Dermis microvascular lymphatic vessel endothelial cell (primary cell): Measurements from ENCODE around the gene PTCH2. TPM values are rescaled to one million over a fixed set of nuclear protein-coding genes. Genes with fewer than 3 reads are reported as not detected.
A peak's percentile ranks its signal among the peaks of the same experiment; 100 is the strongest.
"Not testable (repeated sequence)": the region's sequence is repeated elsewhere in the genome, so short reads cannot be mapped to it uniquely, and the experiment has no call there.

ENCODE experiments used
- DNase-seq, 2 donors: peaks; one replicate each; pipeline versions ENCODE4 v3.0.0 to v3.0.0-alpha.2; 2010; ENCODE audit warnings: low read depth in 2 of 2
- total RNA-seq: library from RNA; depleted of rRNA; stranded (reverse); fragments of >200 nt; gene quantifications from 2 replicates; pipeline ENCODE4 v1.2.1, GENCODE V29; 2014

The PTCH2 gene
- total RNA-seq, 1 donor from 2014 or later: under 0.01 TPM

DNA sequence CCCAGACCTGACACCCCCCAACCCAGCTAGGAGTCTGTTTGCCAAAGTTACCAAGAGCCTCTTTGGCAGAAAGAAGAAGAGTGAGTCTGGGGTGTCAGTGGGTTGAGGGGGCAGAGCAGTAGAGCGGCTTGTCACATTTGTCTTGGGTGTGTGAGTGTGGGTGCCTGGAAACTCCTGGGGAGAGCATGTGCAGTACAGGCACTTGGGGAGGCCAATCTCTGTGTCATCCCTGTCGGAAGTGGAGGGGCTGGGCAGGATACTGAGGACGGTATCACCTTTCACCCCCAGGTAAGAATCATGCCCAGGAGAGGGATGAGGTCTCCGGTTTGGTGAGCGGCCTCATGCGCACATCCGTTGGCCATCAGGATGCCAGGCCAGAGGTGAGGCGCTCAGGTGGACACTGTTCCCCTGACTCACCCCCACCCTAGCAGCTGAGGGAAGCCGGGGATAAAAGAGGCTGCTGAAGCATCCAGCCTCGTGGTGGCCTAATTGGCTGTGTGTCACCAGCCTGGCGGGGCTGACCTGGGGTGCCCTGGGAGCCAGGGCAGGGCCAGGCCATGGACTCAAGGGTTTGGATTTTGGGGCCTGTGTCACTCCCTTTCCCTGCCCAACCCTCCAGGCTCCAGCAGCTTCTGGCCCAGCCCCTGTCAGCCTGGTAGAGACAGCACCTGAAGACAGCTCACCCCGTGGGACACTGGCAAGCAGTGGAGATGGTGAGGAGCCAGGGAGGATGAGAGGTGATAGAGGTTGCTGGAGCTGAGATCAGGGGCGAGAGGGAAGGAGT is 39.5 kb downstream of the PTCH2 start:
- no peak for DNase-seq

DNA sequence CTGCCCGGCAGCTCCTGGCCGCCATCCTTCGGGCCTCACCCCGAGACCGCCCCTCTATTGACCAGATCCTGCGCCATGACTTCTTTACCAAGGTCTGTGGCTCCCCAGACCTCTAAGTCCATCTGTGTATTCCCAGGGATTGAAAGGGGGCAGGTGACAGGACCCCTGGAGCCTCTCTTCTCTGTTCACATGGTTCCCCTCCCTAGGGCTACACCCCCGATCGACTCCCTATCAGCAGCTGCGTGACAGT is 40.1 kb downstream of the PTCH2 start:
- DNase-seq: no peak

DNA sequence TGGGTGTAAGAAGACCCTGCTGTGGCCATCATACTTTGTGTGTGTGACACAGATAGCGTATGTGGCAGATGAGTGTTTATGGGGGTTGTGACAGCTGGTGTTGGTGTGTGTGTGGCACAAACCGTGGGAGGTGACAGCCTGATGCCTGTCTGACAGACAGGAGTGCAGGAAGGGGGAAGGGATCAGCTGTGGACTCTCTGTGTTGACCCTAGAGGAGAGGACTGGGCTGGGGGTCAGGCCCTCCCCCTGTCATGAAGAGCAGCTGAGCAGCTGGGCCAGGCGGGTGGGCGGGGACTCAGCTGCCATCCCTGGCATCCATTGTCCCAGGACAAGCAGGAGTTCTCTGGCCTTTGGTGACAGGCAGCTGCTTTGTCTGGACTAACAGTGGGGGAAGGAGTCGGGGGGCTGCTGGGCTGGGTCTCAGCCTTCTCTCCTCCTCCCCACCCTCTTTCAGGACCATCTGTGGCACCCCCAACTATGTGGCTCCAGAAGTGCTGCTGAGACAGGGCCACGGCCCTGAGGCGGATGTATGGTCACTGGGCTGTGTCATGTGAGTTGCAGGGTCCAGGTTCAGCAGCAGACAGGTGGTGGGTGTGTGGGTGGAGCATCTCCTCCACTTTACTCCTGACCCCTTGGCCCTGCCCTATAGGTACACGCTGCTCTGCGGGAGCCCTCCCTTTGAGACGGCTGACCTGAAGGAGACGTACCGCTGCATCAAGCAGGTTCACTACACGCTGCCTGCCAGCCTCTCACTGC is 40.6 kb downstream of the PTCH2 start:
- DNase-seq: peak in 1 of 2 donors; percentile 36

DNA sequence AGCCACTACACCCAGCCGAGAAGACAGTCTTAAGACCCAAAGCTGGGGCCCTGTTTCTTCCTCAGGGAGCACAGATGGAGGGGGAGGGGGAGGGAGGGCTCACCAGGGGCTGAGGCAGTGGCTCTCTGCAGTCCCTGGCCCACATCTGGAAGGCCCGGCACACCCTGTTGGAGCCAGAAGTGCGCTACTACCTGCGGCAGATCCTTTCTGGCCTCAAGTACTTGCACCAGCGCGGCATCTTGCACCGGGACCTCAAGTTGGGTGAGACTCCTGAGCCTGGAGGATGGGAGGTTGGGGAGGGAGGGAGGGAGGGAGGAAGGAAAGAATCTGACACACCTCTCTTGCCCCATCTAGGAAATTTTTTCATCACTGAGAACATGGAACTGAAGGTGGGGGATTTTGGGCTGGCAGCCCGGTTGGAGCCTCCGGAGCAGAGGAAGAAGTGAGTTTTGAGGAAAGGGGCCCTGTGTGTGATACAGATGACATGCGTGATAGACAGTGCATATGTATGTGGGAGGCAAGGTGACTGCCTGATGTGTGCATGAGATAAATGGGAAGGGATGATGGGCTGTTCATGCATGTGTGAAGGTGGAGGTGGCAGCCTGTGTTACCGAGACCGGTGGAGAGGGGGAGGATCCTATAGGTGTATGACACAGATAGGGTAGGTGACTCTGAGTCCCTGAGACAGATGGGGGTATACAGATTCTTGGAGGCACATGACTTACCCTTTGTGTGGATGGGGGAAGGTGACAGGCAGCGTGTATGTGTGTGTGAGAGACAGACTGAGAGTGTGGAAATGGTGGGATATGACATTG is 41.4 kb downstream of the PTCH2 start:
- no peak for DNase-seq

DNA sequence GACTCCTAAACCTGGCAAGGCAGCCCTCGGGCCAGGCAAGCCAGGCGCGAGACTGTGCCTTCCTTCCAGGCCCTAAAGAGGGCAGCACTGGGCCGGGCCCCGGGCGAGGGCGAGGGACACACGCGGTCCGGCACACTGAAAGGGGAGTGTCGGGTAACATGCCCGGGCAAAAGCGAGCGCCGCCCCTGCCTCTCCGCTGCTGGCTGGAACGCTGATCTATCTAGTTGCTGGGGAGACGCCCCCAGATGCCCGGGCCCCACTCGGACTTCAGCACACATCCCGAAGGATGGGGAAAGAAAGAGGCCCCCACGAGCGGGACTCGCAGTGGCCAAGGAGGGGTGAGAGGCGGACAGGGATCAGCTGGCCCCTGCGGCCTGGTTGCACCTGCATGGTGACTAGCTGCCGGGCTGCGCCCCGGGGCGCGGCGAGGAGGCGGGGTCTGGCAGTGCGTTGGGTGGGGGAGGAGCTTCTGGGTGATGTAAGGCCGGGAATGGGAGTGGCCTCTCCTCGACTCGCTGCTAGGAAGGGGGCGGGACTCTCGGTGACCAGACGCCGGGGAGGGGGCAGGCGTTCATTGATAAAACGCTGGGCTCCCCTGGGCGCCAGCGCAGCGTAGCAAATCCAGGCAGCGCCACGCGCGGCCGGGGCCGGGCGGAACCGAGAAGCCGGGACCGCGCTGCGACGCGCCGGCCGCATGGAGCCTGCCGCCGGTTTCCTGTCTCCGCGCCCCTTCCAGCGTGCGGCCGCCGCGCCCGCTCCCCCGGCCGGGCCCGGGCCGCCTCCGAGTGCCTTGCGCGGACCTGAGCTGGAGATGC is 43.1 kb downstream of the PTCH2 start, which contains the start of gene PLK3:
TSS of gene PLK3 (plus strand) at position 608 of the 815 bp plus-strand sequence. CDS start at position 695, 87 bp downstream.
- DNase-seq: peak; percentile 96 to 99

DNA sequence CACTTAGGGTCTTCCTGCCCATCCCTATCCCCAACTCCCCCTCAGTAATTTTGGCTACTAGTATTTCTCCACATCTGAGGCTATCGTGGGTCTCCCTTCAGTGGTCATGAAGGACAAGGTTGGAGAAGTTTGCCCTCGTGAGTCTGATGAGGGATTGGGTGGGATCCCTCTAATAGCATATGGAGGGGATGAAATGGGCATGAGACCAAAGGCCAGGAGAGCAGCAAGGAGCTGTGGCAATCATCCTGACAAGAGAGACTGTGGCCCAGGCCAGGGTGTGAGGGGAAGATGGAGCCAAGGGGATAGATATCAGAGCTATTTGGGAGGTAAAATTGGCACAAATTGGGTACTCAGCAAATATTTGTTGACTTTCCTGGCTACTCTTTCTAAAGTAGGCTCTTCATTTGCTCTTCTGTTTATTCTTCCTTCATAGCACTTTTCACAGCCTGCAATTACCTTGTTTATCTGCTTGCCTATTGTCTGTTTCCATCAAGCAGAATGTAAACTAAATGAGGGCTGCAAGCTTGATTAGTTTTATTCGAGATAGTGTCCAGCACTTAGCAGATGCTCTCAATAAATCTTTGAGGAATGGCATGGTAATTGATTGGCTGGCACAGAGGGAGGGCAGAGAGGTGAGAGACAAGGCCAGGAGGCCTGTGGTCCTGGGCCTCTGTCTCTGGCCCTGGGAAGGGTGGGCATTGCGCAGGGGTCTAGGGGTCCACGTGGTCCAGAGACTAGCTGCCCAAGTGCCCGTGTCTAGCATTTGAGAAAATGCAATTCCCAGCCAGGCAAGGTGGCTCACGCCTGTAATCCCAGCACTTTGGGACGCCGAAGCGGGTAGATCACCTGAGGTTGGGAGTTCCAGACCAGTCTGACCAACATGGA is 44.3 kb downstream of the PTCH2 start:
- DNase-seq: no peak

DNA sequence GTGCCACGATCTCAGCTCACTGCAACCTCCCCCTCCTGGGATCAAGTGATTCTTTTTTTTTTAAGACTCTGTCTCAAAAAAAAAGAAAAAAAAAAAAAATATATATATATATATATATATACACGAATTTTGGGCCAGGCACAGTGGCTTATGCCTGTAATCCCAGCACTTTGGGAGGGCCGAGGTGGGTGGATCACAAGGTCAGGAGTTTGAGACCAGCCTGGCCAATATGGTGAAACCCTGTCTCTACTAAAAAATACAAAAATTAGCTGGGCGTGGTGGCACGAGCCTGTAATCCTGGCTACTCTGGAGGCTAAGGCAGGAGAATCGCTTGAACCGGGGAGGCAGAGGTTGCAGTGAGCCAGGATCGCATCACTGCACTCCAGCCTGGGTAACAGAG is 45.2 kb downstream of the PTCH2 start:
- not testable (repeated sequence) for DNase-seq

DNA sequence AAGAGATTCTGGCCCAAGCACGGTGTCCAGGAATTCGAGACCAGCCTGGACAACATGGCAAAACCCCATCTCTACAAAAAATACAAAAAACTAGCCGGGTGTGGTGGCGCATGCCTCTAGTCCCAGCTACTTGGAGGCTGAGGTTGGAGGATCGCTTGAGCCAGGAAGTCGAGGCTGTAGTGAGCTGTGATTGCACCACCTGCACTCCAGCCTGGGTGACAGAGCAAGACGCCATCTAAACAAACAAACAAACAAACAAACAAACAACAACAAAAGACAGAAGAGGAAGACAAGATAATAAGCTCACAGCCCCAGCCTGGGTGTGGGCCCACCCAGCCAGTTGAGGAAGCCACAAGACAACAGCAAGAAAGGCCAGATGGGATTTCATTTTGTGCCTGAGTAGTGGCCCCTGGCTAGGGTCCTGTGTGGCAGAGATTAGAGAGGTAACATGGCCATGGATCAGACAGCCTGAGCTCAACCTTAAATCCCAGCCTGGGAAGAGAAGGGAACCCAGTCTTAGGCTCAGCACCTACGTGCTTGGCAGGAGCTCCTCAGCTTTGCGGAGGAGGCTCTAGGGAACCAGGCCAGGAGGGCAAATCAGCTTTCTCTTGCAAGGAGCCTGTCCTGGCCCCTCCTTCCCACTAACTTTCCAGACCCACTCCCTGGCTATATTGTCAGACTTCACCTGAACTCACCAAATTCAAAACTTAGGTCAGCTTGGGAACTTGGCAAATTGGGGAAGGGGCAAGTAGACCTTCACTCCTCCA is 50.1 kb downstream of the PTCH2 start:
- DNase-seq: no peak

DNA sequence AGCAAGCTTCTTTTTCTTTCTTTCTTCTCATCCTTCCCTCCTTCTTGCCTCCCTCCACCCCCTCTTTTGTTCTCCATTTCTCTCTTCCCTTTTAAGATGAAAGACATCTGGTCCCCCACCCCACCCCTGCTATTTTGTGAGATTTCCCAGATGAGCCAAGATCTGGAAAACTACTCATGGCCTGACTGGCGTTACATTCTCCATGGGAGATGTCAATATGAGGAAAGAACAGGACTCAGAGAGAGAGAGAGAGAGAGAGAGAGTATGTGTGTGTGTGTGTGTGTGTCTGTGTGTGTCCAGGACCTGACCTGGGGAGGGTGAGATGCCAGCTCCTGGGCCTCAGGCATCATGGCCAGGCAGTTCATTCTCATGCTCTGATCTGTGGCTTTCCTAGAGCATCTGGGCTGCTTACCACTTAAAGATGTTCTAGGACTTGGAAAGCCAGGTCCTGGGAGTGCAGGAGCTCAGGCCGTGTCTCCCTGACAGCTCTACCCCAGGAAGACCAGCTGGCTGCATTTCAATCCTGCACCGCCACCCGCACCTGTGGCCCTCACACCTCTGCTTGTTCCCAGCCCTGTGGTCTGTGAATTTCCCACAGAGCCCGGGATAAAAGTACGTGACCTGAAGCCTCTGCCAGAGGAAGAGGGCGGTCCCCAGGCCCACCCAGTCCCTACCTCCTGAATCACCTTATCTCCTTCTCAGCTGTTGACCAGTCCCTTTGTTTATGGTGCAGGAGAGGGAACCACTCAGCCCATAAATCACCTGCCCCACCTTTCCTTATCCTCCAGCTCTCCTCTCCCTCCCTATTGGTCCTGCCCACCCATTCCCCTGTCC is 51.9 kb downstream of the PTCH2 start:
- no peak for DNase-seq

DNA sequence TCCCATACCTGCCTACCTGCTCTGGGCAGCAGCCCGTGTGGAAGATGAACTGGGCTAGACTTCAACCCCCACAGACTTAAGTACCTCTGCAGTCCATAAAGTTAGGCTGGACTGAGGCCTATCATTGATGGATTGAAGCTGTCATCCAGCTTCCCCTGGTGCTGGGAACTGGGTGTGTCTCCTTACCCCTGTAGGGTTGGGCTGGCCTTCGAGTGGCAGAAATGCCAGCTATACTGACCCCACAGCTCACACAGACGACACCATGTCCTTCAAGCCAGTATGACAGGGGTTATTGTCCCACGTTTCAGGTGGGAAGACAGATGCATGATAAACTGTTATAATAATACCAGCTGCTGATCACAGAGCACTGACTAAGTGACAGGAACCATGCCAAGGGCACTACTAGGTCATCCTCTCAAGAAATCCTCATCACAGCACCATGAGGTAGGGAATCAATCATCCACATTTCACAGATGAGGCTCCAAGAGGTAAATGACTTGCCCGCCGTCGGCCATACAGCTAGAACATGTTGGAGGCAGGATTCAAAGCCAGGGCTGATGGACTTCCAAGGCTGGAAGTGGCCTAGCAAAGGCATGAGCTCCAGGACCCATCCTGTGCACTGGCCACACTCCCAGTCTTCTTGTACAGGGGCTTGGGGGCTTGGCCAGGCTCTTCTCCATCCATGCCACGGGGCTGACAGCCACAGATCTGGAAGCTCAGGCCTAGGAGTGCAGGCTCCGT is 54.8 kb downstream of the PTCH2 start, which contains the start of gene BEST4:
TSS of gene BEST4 (minus strand) at position 51 of the 741 bp plus-strand sequence. CDS start 465 bp downstream, outside the sequence.
- DNase-seq: no peak

DNA sequence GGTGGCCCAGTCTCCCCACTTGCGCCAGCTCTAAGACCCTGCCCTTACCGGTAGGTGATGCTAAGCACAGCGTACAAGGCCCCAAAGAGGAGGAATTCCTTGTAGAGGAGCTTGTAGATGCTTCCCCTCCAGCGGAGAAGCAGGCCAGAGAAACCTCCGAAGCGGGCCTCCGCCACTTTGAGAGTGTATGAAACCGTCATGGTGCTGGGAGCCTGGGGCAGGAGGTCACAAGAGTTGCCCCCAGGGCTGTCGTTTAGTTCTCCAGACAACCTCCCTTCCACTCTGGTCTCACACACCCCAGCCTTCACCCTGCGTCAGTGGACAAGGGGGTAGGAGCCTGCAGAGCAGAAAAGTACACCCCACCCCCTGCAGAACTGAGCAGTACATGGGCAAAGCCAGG is 55.5 kb downstream of the PTCH2 start:
- DNase-seq: no peak

DNA sequence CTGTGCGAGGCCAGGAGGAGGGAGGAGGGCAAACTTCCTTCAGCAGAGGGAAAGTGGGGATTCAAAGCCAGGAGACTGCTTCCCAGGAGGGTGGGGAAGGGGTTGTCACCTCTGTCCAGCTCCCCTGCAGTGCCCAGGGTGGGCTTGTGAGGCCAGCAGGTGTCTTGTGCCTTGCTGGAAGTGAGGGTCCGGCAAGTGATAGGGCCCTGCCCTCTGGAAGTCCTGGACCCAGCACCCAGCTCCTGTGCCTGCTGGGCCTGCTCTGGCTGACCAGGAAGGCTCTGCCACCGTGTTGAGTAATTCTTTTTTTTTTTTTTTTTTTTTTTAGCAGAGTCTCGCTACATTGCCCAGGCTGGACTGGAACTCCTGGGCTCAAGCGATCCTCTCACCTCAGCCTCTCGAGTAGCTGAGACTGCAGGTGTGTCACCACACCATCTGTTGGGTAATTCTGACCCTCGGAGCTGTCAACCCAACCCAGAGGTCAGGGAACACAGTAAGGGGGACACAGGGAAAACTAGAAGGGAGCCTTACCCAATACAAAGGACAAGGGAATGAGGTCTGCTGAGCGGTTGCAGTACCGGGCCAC is 56.1 kb downstream of the PTCH2 start:
- DNase-seq: no peak

DNA sequence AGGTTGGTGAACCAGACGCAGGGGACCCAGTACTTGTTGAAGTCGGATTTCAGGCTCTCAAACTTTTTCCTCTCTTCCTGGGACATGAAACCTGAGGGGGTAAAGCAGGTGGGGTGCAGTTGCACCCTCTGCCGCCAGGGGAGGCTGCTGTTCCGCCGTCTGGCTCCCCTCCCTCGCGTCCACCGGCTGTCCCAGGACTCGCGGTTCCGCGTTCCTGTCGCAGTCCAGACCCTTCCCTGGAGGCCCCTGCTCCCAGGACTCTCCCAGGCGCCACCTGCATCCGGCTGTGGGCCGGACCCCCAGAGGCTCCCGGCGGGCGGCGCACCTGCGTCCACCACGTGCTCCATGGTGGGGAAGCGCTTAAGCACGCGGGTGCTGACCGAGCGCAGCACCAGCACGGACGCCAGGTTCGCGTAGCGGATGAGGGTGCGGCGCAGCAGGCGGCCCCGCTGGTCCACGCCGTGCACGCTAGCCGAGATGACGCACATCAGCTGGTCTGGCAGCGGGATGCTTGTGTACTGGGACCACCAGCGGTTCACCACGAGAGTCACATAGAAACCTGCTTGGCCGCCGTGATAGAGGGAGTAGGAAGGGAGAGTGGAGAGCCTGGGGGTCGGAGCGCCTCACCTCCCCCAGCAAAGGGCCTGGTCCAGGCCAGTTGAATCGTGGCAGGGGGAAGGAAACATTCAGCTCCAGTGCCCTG is 56.8 kb downstream of the PTCH2 start:
- DNase-seq: peak in 1 of 2 donors; percentile 71

DNA sequence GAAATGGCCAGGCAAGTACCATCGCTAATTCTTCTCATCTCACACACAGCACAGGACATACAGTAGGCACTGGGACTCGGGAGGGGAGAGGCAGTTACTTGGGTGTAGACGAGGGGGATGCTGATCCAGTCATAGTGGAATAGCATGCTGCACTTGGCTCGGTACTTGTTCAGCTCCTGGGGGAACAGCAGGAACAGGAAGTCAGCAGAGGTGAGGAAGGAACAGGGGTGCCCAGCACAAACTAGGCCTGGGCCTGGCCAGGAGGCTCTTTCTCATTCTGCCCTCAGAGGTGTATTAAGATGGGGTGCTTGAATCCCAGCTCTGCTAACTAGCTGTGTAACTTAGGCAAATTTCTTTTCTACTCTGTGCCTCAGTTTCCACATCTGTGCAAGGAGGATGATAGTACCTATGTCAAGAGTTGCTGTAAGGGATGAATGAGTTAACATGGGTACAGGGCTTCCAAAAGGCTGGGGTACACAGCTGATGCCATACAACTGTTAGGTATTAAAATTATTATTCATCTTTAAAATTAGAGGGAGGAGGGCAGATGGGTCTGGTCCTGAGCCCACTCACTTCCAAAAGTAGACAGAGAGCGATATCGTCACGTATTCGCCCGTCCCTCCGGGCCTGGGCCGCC is 57.4 kb downstream of the PTCH2 start:
- no peak for DNase-seq

DNA sequence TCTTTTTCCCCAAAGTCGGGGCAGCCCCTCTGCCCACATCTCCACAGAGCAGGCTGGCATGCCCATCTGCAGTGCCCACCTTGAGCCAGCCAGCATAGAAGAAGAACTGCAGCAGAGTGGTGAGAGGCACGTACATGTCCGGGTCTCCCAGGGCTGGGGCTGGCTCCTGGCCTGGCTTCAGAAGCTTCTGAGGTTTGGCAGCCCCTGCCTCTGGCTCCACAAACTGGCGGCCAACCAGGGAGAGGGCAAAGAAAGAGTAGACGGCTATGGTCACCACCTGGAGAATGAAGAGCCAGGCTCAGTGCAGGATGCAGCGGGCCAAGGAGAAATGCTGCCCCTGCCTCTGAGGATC is 58.0 kb downstream of the PTCH2 start:
- no peak for DNase-seq
